HEK293T (cell line): ENCODE data around the gene MSI1.

ENCODE experiments used
- ARNT ChIP-seq: fragments of 450-650 bp; IDR thresholded peaks from 2 replicates; pipeline ENCODE4 v1.6.1; 2017; ENCODE audit warnings: mild to moderate bottlenecking
- BHLHE40 ChIP-seq: fragments of 450-650 bp; IDR thresholded peaks from 2 replicates; pipeline ENCODE4 v1.6.1; 2016; ENCODE audit warnings: mild to moderate bottlenecking, moderate library complexity, borderline replicate concordance
- ELF4 ChIP-seq: fragments of 450-650 bp; IDR thresholded peaks from 2 replicates; pipeline ENCODE4 v1.6.1; 2017; ENCODE audit warnings: antibody characterized with exemption

GRCh38 chr12:120403869-120404268 lies 34.9 kb upstream of the MSI1 start:
- TF ChIP-seq ARNT: no peak
- no peak for TF ChIP-seq ELF4
- TF ChIP-seq BHLHE40: no peak
